Forelimb muscle (tissue), 1 donor: ENCODE results near the gene TSHZ1. TPM values are rescaled to one million over a fixed set of nuclear protein-coding genes. Genes with fewer than 3 reads are reported as not detected.

Experiments
- DNase-seq: peaks from one replicate; pipeline ENCODE4 v3.0.0-alpha.2; 2013; ENCODE audit warnings: low read depth
- polyA plus RNA-seq: library from polyadenylated mRNA; unstranded; fragments of 120-200 nt; gene quantifications from one replicate; pipeline ENCODE4 v1.2.1, GENCODE V29; 2013; ENCODE audit not compliant: insufficient read length

Gene TSHZ1
- polyA plus RNA-seq, 1 donor = 22.7 TPM

DNA sequence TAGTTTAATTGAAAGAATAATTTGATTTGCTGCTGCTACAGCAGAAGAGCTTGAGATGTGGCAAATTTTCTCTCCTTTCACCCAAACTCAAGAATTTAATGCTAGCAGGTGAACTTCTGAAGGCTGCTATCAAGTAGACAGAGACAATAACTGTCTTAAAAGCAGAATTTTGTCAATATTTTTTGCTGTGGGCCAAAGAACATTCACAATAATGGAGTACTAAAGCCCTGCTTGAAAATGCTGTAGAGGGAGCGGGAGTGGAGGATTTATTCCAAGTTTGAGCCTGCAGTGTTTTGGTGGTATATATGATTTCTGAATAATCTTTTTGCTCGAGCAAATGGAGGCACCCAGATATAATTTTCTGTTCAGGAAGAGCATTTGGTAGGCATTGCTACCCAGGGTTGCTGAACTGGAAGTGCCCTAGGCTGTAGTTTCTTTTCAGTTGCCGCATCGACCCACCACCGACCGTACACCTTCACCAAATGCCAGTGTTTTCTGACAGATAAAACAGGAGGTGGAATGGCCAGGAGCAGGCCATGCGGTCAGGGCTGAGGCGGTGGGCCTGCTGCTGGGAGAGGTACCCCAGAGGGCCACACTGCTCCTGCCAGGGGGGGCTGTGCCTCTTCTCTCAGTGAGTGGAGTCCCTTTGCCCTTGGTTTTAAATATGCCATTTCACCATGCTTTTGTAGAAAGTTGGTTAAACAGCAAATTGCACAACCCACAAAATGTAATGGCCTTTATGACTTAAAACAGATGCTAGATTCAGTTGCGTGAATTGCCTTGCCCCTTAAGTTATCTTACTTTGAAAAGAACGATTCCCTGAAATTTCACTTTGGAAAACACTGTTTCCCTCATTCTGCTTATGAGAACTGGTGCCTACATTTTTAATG is 36.4 kb downstream of the TSHZ1 start:
- DNase-seq = no peak

GRCh38 chr18:75247611-75248421 is 37.2 kb downstream of the TSHZ1 start:
- DNase-seq = peak; percentile 63

- DNase-seq = no peak
Measured at GRCh38 chr18:75248426-75249174, 38.0 kb downstream of the TSHZ1 start.

DNA sequence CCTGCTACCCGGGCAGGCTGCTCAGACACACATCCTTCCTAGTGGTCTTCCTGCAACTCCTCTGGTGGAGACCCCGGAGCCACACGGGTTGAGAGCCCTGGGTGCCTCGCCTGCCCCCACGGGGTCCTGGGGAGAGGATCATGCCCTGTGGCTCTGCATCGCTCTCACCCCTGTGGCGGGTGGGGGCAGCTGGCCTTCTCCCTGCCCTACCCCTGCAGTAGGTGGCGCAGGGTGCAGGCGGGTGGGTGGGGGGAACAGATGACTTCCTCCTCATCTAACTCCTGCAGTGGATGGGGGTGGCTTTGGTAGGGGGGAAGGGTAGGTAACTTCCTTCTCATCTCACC is 38.5 kb downstream of the TSHZ1 start:
- DNase-seq = no peak

GRCh38 chr18:75249672-75250470 is 39.3 kb downstream of the TSHZ1 start:
- no peak for DNase-seq

DNA sequence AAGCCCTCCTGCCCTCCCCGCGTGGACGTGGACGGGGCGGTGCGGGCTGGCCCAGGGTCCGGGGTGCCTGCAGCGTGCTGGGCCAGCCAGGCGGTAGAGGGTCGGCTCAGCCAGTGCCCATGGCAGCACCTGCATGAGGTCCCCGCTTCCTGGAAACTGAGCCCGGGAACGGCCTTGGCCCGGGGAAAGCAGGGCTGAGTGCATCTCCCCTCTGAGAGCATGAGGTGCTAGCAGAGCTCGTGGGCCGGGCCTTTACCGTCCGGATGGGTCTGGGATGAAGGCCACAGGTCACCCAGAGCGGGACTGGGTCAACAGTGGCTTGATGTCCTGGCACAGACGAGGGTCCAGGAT is 39.8 kb downstream of the TSHZ1 start:
- no peak for DNase-seq

GRCh38 chr18:75251466-75251865 is 40.9 kb downstream of the TSHZ1 start:
- no peak for DNase-seq

- no peak for DNase-seq
Measured at GRCh38 chr18:75252136-75252535, 41.5 kb downstream of the TSHZ1 start.

GRCh38 chr18:75253043-75253442 is 42.4 kb downstream of the TSHZ1 start:
- no peak for DNase-seq

- no peak for DNase-seq
Measured at GRCh38 chr18:75253784-75254183, 43.2 kb downstream of the TSHZ1 start.

DNA sequence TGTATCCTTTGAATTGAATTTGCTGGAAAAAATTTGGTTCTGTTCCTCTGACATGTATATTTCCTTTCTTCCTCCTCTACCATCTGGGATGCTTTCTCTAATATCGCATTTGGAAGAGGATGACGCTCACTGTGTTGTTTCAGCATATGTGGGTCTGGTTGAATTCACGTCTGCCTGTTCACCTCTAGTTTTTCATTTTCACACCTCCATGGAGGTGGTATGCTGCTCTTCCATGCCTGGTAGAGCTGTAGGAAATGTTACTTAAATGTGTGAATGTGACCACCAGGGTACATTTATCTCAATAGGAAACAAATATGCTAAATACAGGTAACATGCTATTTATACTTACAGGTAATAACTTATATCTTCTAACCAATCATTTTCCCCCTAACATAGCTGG is 44.5 kb downstream of the TSHZ1 start:
- no peak for DNase-seq

- no peak for DNase-seq
Measured at GRCh38 chr18:75256376-75256775, 45.8 kb downstream of the TSHZ1 start.

DNA sequence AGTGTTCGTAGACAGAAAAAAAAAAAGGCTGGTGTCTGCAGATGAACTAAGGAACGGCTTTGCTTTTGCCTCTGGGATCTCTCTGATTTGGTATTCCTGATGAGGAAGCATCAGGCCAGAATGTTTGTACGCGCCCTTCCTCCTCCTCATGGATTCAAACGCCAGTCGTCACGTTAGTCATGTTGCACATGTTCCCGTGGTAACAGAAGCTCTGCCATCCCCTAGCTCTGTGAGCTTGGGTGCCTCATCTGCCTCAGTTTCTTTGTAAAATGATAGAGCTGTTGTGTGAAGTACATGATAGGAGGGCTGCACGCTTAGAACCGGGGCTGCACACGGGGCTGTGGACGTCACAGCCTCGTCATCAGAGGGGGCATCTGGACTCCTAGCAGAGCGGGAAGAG is 47.0 kb downstream of the TSHZ1 start:
- DNase-seq = no peak

GRCh38 chr18:75261430-75262223 is 51.0 kb downstream of the TSHZ1 start:
- no peak for DNase-seq

- DNase-seq = no peak
Measured at GRCh38 chr18:75262511-75262910, 51.9 kb downstream of the TSHZ1 start.

DNA sequence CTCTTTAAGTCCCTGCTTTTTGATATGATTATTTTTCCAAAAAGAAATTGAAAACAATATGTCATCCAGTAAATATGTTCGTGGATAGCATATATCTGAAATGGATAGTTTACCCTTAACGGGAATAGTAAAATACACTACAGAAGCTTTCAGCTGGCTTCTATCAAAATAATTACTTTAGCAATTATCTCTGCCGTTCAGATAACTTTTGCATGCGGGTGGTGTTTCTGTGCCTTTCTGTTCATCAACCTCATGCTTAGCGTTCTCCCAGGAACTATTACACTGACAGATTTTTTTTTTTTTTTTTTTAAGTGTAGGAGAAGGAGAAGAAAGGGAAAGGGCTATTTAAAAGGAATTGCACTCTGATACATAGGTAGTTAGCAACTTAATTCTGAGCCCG is 53.6 kb downstream of the TSHZ1 start:
- DNase-seq = no peak

DNA sequence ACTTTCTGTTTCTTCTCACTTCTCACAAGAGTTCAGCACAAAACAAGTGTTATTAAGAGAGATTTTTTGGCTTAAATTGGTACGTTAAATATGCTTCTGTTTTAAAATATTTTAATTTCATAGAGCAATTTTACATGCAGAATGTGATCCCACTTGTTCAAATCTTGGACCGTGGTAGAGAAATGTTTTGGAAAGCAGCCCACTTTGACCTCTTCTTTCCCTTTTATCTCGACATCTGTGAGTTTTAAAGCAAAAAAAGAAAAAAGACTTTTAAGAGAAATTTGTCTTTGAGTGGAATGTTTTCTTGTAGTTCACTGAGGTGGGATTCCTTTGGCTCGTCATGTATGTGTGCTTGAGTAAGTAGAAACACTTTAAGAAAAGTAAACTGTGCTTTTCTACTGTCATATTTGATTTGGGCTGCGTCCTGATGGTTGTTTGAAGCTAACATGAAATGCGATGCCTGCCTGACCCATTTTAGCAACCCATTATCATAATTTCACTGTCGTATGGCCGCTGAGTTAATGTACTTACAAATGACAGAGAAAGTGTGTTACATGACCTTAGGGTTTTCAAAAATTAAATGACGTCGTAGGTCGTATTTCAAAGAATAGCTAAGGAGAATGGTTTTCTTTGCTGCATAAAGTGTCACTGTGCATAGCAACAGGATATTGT is 54.5 kb downstream of the TSHZ1 start:
- no peak for DNase-seq

DNA sequence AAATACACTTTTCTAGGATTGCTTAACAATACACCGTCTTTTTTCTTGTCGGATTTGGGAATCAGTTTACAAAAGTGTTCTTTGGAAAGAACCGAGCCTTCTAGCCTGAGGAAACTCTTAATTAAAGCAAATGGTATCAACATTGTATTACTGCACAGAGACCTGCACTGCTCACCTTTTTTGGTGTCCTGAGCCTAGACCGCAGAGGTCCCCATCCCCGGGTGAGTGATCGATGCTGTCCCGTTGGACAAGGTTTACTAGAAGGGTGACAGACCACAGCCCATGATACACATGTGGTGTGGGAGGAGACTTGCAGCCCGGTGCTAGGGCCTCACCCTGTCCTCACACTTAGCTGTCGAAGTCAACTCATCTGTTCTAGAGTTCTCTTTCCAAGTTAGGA is 55.3 kb downstream of the TSHZ1 start:
- no peak for DNase-seq

DNA sequence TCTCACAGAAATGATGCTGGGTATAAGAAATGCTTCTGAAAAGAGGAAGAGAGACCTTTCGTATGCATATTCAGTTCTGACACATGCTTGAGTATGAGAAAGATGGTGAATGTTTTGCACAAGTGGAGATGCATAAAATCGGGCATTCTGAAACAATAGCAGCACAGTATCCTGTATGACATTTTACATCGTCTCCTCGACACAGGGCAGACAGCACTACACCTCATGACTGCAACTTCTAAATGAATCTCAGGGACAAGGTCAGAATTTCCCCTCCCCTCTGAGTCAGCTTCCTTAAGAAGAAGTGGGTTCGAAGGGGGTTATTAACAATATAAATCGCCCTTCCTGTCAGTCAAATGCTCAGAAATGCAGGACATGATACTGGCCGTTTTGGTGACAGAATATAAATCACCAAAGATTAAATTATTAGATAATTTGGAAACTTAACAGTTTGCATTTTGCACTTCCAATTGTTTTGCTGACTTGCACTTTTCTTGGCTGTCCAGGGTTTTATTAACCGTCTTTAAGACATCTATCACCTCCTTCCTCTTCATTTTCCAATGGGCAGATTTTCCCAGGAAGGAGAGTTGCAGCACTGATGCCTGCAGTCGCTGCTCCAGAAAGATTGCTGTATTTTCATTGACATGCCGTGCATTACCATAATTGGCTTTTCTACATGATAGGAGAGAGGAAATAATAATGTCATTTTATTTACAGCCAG is 57.2 kb downstream of the TSHZ1 start:
- DNase-seq = no peak

DNA sequence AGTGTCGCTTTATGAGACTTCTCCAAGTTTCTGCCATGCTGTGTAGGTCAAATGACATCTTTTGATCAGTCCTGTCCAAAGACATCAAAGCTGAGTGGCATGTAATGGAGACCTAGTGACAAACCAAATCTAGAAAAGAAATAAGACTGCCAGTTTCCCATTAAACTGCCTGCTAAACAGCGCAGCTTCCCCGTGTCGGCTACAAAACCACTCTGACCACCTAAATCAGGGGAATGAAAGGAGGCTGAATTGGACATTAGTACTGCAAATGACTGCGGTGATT is 57.7 kb downstream of the TSHZ1 start:
- no peak for DNase-seq
